ENCODE data around the gene FOXK1.

The FOXK1 gene

DNA sequence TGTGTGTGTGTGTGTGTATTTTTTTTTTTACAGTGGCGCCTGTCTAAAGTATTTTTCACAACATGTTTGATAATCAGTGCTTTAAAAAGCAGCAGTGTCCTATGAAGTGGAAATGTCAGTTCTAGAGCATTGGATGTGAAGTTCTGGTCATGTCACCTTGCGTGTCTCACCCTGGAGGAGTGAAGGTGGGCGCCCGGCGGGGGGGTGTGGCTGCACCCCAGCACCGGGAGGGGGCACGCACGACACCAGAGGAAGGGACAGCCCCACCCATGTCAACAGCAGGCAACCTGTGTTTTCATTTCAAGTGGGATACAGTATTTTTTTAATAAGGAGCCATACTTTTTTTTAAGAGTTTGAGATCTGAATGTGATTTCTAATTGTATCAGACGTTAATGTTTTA lies 88.8 kb downstream of the FOXK1 start:
- Histone ChIP-seq H3K9me3 (ENCODE audit: control insufficient read depth, low read length) (no peaks in the 10 kb centered on the region), H3K4me3 (ENCODE audit: insufficient read depth, low read depth, low read length, poor library complexity, severe bottlenecking) (no peak overlapping the region), H3K27ac (ENCODE audit: insufficient read depth, low read length, poor library complexity, severe bottlenecking) (no peak overlapping the region), H3K4me1 (ENCODE audit: control insufficient read depth, insufficient read depth, low read length, poor library complexity, severe bottlenecking) (peaks cover 5% of the 10 kb centered on the region), H3K27me3 (replicated peaks; ENCODE audit: control insufficient read depth, insufficient read depth, low read length, poor library complexity, severe bottlenecking) (no peaks in the 10 kb centered on the region), H3K36me3 (ENCODE audit: control insufficient read depth, insufficient read depth, low read length) (no peaks in the 10 kb centered on the region)
- no peak for DNase-seq

DNA sequence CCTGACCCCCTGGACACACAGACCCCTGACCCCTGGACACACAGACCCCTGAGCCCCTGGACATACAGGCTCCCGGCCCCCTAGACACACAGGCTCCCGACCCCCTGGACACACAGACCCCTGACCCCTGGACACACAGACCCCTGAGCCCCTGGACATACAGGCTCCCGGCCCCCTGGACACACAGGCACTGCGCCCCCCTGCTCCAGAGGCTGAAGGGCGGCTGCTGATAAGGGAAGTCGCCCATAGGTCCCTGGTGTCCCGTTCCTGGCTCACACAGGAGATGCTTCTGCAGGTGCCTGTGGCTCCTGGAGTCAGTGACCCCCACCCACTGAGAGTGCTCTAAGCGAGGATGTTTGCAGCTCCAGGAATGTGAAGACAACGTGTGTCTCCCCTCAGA lies 89.6 kb downstream of the FOXK1 start:
- no peaks in the 10 kb centered on the region for H3K27me3 ChIP-seq (replicated peaks; ENCODE audit: control insufficient read depth, insufficient read depth, low read length, poor library complexity, severe bottlenecking)
- H3K4me1 ChIP-seq (ENCODE audit: control insufficient read depth, insufficient read depth, low read length, poor library complexity, severe bottlenecking): peaks cover 5% of the 10 kb centered on the region
- H3K9me3 ChIP-seq (ENCODE audit: control insufficient read depth, low read length): no peaks in the 10 kb centered on the region

DNA sequence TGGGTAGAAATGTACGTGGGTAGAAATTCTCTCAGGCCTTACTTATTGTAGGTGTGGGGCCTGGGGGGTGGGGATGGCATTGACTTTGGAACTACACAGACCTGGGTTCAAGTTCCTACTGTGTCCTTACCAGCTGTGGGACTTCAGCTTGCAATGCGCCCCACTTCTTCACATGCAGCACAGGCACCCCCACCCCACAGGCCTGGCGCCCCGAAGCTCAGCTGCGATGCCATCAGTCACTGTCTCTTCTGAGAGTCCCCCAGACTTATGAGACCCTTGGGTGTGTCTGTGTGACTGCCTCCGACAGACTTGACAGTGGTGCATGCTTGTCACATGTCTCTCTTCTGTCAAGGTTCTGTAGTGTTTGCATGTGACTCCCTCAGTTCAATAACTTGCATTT lies 90.2 kb downstream of the FOXK1 start:
- H3K4me1 ChIP-seq (ENCODE audit: control insufficient read depth, insufficient read depth, low read length, poor library complexity, severe bottlenecking): peaks cover 9% of the 10 kb centered on the region
- no peak overlapping the region for H3K4me3 ChIP-seq (ENCODE audit: insufficient read depth, low read depth, low read length, poor library complexity, severe bottlenecking)
- no peak for DNase-seq
- H3K36me3 ChIP-seq (ENCODE audit: control insufficient read depth, insufficient read depth, low read length): no peaks in the 10 kb centered on the region
- no peaks in the 10 kb centered on the region for H3K9me3 ChIP-seq (ENCODE audit: control insufficient read depth, low read length)
- H3K27me3 ChIP-seq (replicated peaks; ENCODE audit: control insufficient read depth, insufficient read depth, low read length, poor library complexity, severe bottlenecking): no peaks in the 10 kb centered on the region
- no peak overlapping the region for H3K27ac ChIP-seq (ENCODE audit: insufficient read depth, low read length, poor library complexity, severe bottlenecking)

More for the DNA sequence above, 89.6 kb downstream of the FOXK1 start:
- DNase-seq: no peak
- Histone ChIP-seq H3K4me3 (ENCODE audit: insufficient read depth, low read depth, low read length, poor library complexity, severe bottlenecking) (no peak overlapping the region), H3K27ac (ENCODE audit: insufficient read depth, low read length, poor library complexity, severe bottlenecking) (no peak overlapping the region), H3K36me3 (ENCODE audit: control insufficient read depth, insufficient read depth, low read length) (no peaks in the 10 kb centered on the region)

DNA sequence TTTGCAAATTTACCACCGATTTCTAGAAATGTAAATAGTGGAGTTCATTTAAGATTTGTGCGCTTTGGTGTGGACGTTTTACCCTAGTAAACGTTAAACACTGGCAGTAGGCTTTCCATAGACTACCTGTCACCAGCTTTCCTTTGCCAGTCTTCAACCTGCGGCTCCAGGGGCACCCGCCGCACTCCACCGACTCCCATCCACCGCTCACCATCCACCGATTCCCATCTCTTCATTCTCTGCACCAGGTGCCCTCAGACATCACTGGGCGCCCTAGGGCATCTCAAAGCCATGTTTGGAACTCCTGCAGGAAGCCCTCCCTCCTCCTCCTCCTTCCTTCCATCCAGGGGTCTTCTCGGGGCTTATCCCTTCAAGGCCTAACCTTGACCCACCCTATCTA lies 91.9 kb downstream of the FOXK1 start:
- Histone ChIP-seq H3K9me3 (ENCODE audit: control insufficient read depth, low read length) (no peaks in the 10 kb centered on the region), H3K27ac (ENCODE audit: insufficient read depth, low read length, poor library complexity, severe bottlenecking) (peak overlapping the region; percentile 92), H3K4me3 (ENCODE audit: insufficient read depth, low read depth, low read length, poor library complexity, severe bottlenecking) (no peak overlapping the region), H3K4me1 (ENCODE audit: control insufficient read depth, insufficient read depth, low read length, poor library complexity, severe bottlenecking) (peaks cover 9% of the 10 kb centered on the region), H3K27me3 (replicated peaks; ENCODE audit: control insufficient read depth, insufficient read depth, low read length, poor library complexity, severe bottlenecking) (no peaks in the 10 kb centered on the region), H3K36me3 (ENCODE audit: control insufficient read depth, insufficient read depth, low read length) (peaks cover 7% of the 10 kb centered on the region)
- no peak for DNase-seq

- no peaks in the 10 kb centered on the region for H3K27me3 ChIP-seq (replicated peaks; ENCODE audit: control insufficient read depth, insufficient read depth, low read length, poor library complexity, severe bottlenecking)
- H3K27ac ChIP-seq (ENCODE audit: insufficient read depth, low read length, poor library complexity, severe bottlenecking): peak overlapping the region; percentile 92
- H3K9me3 ChIP-seq (ENCODE audit: control insufficient read depth, low read length): no peaks in the 10 kb centered on the region
- no peak for DNase-seq
- peak overlapping the region; percentile 72 for H3K4me3 ChIP-seq (ENCODE audit: insufficient read depth, low read depth, low read length, poor library complexity, severe bottlenecking)
- peaks cover 7% of the 10 kb centered on the region for H3K36me3 ChIP-seq (ENCODE audit: control insufficient read depth, insufficient read depth, low read length)
- peaks cover 9% of the 10 kb centered on the region for H3K4me1 ChIP-seq (ENCODE audit: control insufficient read depth, insufficient read depth, low read length, poor library complexity, severe bottlenecking)
These were observed 92.7 kb downstream of the FOXK1 start for GRCh38 chr7:4774658-4775249.

DNA sequence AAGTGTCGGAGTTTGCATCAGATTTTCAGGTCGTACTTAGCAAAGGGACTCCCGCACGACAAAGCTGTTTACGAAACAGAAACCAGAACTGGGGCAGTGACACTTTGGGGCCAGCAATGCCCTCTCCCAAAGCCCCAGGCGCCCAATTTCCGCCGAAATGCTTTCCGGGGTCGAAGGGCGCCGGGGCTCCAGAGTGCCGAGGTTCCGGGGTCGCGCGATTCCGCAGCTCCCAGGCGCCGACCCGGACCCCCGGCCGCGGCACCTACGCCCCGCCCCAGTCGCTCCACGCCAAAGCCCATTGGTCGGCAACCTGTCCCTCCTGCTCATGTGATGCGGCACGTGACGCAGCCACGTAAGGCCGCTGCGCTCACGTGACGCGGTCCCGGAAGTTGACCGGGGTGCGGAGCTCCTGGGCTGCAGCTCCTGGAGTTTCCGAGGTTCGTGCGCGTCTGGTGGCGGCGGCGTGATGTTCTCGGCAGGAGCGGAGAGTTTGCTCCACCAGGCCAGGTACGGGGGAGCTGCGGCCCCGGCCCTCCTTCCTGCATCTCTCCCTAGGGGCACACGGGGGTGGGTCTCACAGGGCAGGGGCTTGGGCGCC lies 93.3 kb downstream of the FOXK1 start, which contains the start of gene AP5Z1:
TSS of gene AP5Z1 (plus strand) at position 374 of the 598 bp plus-strand sequence. CDS start at position 467, 93 bp downstream.
- Histone ChIP-seq H3K36me3 (ENCODE audit: control insufficient read depth, insufficient read depth, low read length) (peaks cover 7% of the 10 kb centered on the region), H3K9me3 (ENCODE audit: control insufficient read depth, low read length) (no peaks in the 10 kb centered on the region), H3K4me3 (ENCODE audit: insufficient read depth, low read depth, low read length, poor library complexity, severe bottlenecking) (peak within 1 kb of the TSS; percentile 72), H3K27ac (ENCODE audit: insufficient read depth, low read length, poor library complexity, severe bottlenecking) (peak within 1 kb of the TSS; percentile 92), H3K4me1 (ENCODE audit: control insufficient read depth, insufficient read depth, low read length, poor library complexity, severe bottlenecking) (peaks cover 9% of the 10 kb centered on the region), H3K27me3 (replicated peaks; ENCODE audit: control insufficient read depth, insufficient read depth, low read length, poor library complexity, severe bottlenecking) (no peaks in the 10 kb centered on the region)
- DNase-seq: peak; percentile 93 to 95 (median 95)

DNA sequence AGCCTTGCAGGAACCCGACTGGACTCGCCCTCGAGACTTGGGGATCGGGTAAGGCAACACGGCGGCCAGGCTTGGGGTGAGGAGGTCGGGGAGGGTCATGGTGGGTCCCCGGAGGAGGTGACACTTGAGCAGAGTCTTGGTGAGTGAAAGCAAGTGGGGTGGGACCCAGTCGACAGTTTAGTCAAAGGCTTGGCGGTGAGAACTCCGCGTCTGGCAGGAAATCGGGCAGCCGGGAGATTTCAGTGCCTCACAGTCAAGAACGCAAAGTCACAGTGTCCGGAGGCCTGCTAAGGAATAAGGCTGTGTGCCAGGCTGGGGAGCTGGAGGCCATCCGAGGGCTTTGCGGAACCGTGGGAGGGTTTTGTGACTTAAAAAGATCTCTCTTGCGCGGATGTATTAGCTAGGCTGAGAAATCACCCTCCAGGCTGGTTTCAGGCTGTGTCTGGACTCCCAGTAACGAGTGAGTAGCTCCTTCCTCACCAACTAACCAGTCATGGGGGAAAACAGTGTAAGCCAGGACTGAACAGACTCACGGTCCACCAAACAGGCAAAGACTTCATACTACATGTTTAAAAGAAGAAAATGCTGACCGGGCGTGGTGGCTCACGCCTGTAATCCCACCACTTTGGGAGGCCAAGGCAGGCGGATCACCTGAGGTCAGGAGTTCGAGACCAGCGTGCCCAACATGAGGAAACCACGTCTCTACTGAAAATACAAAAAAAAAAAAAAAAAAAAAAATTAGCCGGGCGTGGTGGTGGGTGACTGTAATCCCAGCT lies 93.9 kb downstream of the FOXK1 start:
- no peaks in the 10 kb centered on the region for H3K27me3 ChIP-seq (replicated peaks; ENCODE audit: control insufficient read depth, insufficient read depth, low read length, poor library complexity, severe bottlenecking)
- peak overlapping the region; percentile 92 for H3K27ac ChIP-seq (ENCODE audit: insufficient read depth, low read length, poor library complexity, severe bottlenecking)
- DNase-seq: peak; percentile 36 to 45 (median 38)
- H3K4me1 ChIP-seq (ENCODE audit: control insufficient read depth, insufficient read depth, low read length, poor library complexity, severe bottlenecking): peaks cover 9% of the 10 kb centered on the region
- H3K36me3 ChIP-seq (ENCODE audit: control insufficient read depth, insufficient read depth, low read length): peaks cover 11% of the 10 kb centered on the region
- H3K4me3 ChIP-seq (ENCODE audit: insufficient read depth, low read depth, low read length, poor library complexity, severe bottlenecking): peak overlapping the region; percentile 72
- no peaks in the 10 kb centered on the region for H3K9me3 ChIP-seq (ENCODE audit: control insufficient read depth, low read length)

GRCh38 chr7:4779118-4779517 lies 97.0 kb downstream of the FOXK1 start:
- Histone ChIP-seq H3K36me3 (ENCODE audit: control insufficient read depth, insufficient read depth, low read length) (peaks cover 42% of the 10 kb centered on the region), H3K9me3 (ENCODE audit: control insufficient read depth, low read length) (no peaks in the 10 kb centered on the region), H3K27me3 (replicated peaks; ENCODE audit: control insufficient read depth, insufficient read depth, low read length, poor library complexity, severe bottlenecking) (no peaks in the 10 kb centered on the region), H3K27ac (ENCODE audit: insufficient read depth, low read length, poor library complexity, severe bottlenecking) (no peak overlapping the region), H3K4me3 (ENCODE audit: insufficient read depth, low read depth, low read length, poor library complexity, severe bottlenecking) (no peak overlapping the region), H3K4me1 (ENCODE audit: control insufficient read depth, insufficient read depth, low read length, poor library complexity, severe bottlenecking) (peaks cover 9% of the 10 kb centered on the region)
- no peak for DNase-seq

GRCh38 chr7:4781366-4782069 lies 99.4 kb downstream of the FOXK1 start:
- peaks cover 66% of the 10 kb centered on the region for H3K36me3 ChIP-seq (ENCODE audit: control insufficient read depth, insufficient read depth, low read length)
- H3K27me3 ChIP-seq (replicated peaks; ENCODE audit: control insufficient read depth, insufficient read depth, low read length, poor library complexity, severe bottlenecking): no peaks in the 10 kb centered on the region
- no peak overlapping the region for H3K4me3 ChIP-seq (ENCODE audit: insufficient read depth, low read depth, low read length, poor library complexity, severe bottlenecking)
- DNase-seq: no peak
- peaks cover 4% of the 10 kb centered on the region for H3K4me1 ChIP-seq (ENCODE audit: control insufficient read depth, insufficient read depth, low read length, poor library complexity, severe bottlenecking)
- H3K27ac ChIP-seq (ENCODE audit: insufficient read depth, low read length, poor library complexity, severe bottlenecking): no peak overlapping the region
- no peaks in the 10 kb centered on the region for H3K9me3 ChIP-seq (ENCODE audit: control insufficient read depth, low read length)
